Lung (tissue), 12 donors: ENCODE data around the gene CARD11. TPM values are rescaled to one million over a fixed set of nuclear protein-coding genes. Genes with fewer than 3 reads are reported as not detected.
A peak's percentile ranks its signal among the peaks of the same experiment; 100 is the strongest.

ENCODE experiments used
- ATAC-seq: fragments of 200-7000 bp; cut with Tn5 transposase; one replicate; pipeline ENCODE4 v1.9.1; 2020; ENCODE audit warnings: moderate number of reproducible peaks; ENCODE audit not compliant: insufficient read depth, low FRiP score
- DNase-seq, 3 donors: peaks; one replicate each; pipeline ENCODE4 v3.0.0-alpha.2; 2013 to 2017
- H3K27ac ChIP-seq, 2 donors: one replicate each; pipeline ENCODE4 v1.5.1; 2013; ENCODE audit warnings: mild to moderate bottlenecking in 2 of 2, moderate library complexity in 2 of 2, control low read depth in 1 of 2, inconsistent platforms in 1 of 2, low read depth in 1 of 2, low read length in 1 of 2
- H3K27me3 ChIP-seq, 3 donors: one replicate each; pipeline ENCODE4 v1.5.1; 2013; ENCODE audit warnings: low read length in 2 of 3; ENCODE audit not compliant: control insufficient read depth in 3 of 3, insufficient read depth in 3 of 3
- H3K36me3 ChIP-seq, 4 donors: one replicate each; pipeline ENCODE4 v1.5.1; 2013; ENCODE audit warnings: low read length in 4 of 4, mild to moderate bottlenecking in 1 of 4, moderate library complexity in 1 of 4; ENCODE audit not compliant: control insufficient read depth in 4 of 4, insufficient read depth in 4 of 4
- H3K4me1 ChIP-seq, 5 donors: one replicate each; pipeline ENCODE4 v1.5.1; 2013; ENCODE audit warnings: low read length in 5 of 5, mild to moderate bottlenecking in 2 of 5, moderate library complexity in 1 of 5; ENCODE audit not compliant: control insufficient read depth in 5 of 5, insufficient read depth in 5 of 5
- H3K4me3 ChIP-seq: one replicate; pipeline ENCODE4 v1.5.1; 2013; ENCODE audit warnings: mild to moderate bottlenecking, control low read depth, moderate library complexity
- H3K9ac ChIP-seq, 2 donors: one replicate each; pipeline ENCODE4 v1.5.1; 2013; ENCODE audit warnings: low read length in 2 of 2, control low read depth in 1 of 2; ENCODE audit not compliant: insufficient read depth in 1 of 2
- H3K9me3 ChIP-seq, 4 donors: one replicate each; pipeline ENCODE4 v1.5.1; 2013; ENCODE audit warnings: low read length in 3 of 4, mild to moderate bottlenecking in 1 of 4, moderate library complexity in 1 of 4; ENCODE audit not compliant: control insufficient read depth in 4 of 4, insufficient read depth in 3 of 4
- WGBS, 2 donors: extraction: QIAGEN DNeasy Blood & Tissue Kit; methylation state at CpG; one replicate each; pipeline ENCODE4 v1.1.7; 2013; 5-methylcytosine and 5-hydroxymethylcytosine counted together
- polyA plus RNA-seq, 2 donors: library from polyadenylated mRNA; stranded (reverse); fragments of 200-250 nt; gene quantifications; one replicate each; pipeline ENCODE4 v1.2.1, GENCODE V29; 2013
- total RNA-seq, 2 donors: library from RNA; depleted of rRNA in 1 of 2; stranded (reverse); fragments of >200 nt in 1 of 2; gene quantifications; one replicate each; pipeline ENCODE4 v1.2.1, GENCODE V29; 2014 to 2021
- TF ChIP-seq, protein P1 (sequence below): IDR thresholded peaks from 2 replicates; pipeline ENCODE4 v1.5.1; 2012; ENCODE audit warnings: mild to moderate bottlenecking; ENCODE audit errors: control extremely low read depth, extremely low read depth
- donor health status: control.
- donor health status: control.
- donor health status: Bipolar disorder and iron deficiency.
- donor health status: healthy.
- donor health status: DM: yes; HTN: yes; CAD: no.

CARD11 gene
- total and polyA plus RNA-seq, 4 donors: 1.5 to 4.3 (median 3.7) TPM

DNA sequence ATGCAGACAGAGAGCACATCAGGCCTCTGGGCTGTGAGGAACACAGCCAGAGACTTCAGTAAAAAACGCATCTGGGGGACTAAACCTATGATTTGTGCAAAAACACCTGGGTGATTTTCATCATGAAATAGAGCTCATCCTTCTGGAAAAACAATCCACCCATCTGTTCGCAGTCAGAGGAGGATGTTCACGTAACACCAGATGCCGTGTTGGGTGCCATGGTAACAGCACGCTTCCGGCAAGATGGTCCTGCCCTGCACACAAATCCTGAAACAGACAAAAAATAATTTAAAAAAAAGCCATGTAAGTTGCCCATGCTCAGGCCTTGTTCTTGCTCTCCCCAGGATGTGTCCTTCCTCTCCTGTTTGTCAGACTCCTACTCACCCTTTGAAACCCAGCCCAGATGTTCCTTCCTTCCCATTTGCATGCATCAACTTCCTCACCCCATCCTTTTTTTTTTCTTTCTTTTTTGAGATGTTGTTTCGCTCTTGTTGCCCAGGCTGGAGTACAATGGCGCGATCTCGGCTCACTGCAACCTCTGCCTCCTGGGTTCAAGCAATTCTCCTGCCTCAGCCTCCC, 171.3 kb downstream of the CARD11 start:
- DNase-seq: no peak
- H3K9ac ChIP-seq: no peak overlapping the region
- H3K27me3 ChIP-seq: no peaks in the 10 kb centered on the region
- TF ChIP-seq, protein P1, sequence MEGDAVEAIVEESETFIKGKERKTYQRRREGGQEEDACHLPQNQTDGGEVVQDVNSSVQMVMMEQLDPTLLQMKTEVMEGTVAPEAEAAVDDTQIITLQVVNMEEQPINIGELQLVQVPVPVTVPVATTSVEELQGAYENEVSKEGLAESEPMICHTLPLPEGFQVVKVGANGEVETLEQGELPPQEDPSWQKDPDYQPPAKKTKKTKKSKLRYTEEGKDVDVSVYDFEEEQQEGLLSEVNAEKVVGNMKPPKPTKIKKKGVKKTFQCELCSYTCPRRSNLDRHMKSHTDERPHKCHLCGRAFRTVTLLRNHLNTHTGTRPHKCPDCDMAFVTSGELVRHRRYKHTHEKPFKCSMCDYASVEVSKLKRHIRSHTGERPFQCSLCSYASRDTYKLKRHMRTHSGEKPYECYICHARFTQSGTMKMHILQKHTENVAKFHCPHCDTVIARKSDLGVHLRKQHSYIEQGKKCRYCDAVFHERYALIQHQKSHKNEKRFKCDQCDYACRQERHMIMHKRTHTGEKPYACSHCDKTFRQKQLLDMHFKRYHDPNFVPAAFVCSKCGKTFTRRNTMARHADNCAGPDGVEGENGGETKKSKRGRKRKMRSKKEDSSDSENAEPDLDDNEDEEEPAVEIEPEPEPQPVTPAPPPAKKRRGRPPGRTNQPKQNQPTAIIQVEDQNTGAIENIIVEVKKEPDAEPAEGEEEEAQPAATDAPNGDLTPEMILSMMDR: no peak
- H3K4me3 ChIP-seq: no peak overlapping the region
- H3K36me3 ChIP-seq: no peaks in the 10 kb centered on the region
- no peaks in the 10 kb centered on the region for H3K9me3 ChIP-seq
- H3K27ac ChIP-seq: no peak overlapping the region
- peaks cover 0 to 9% (median 0%) of the 10 kb centered on the region in 5 donors for H3K4me1 ChIP-seq
- 93 to 95% methylated on average over 10 of the region's 10 CpGs for WGBS, 2 donors
- ATAC-seq: no peak

DNA sequence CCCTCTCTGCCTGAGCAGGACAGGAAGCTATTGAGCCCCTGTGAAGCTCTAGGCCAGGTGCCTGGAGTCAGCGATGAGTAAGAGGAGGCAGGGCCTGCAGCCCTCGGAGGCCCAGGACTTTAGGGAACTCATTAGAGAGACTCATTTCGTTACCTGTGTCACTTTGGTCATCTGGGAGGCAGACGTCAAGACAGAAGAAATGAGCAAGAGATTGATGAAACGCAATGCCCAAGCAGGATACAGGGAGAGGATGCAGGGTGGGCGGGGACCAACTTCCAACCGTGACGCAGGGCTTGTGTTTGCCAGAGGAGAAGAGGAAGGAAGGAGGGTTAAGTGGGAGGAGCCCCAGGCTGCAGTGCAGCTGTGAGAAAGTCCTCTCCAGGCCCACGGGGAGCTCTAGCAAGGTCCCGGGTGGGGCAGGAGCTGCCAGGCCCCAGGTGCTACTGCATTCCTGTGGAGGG, 173.2 kb downstream of the CARD11 start:
- no peak overlapping the region for H3K27ac ChIP-seq

DNA sequence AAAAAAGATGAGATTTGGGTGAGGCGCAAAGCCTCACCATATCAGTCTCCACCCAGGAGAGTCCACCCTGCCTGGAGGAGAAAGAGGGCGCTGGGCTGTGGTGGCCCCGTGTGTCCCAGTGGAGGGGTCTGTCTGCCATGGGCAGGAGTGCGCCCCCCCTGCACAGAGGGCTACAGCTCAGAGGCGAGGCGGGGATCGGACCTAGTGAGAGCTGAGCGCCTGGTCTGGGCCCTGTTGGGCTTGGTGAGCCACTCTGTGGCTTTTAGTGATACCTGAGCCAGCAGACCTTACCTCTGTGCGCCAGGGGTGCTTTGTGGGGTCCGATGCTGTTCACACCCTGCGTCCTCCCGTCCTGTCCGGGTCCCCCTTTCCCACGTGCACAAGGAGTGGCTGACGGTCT, 173.7 kb downstream of the CARD11 start:
- Histone ChIP-seq H3K4me1 (peaks cover 0 to 9% (median 0%) of the 10 kb centered on the region in 5 donors), H3K27me3 (no peaks in the 10 kb centered on the region), H3K27ac (no peak overlapping the region), H3K4me3 (no peak overlapping the region), H3K9me3 (no peaks in the 10 kb centered on the region), H3K9ac (no peak overlapping the region), H3K36me3 (no peaks in the 10 kb centered on the region)
- TF ChIP-seq, protein P1: no peak
- ATAC-seq (no peak), DNase-seq (no peak)
- 81 to 82% methylated on average over 15 of the region's 15 CpGs for WGBS, 2 donors

More for the DNA sequence above, 173.2 kb downstream of the CARD11 start:
- Histone ChIP-seq H3K4me3 (no peak overlapping the region), H3K9ac (no peak overlapping the region), H3K36me3 (no peaks in the 10 kb centered on the region), H3K27me3 (no peaks in the 10 kb centered on the region), H3K4me1 (peaks cover 0 to 9% (median 0%) of the 10 kb centered on the region in 5 donors), H3K9me3 (no peaks in the 10 kb centered on the region)
- TF ChIP-seq, protein P1: no peak
- WGBS, 2 donors: 8 to 12% methylated on average over 10 of the region's 10 CpGs
- DNase-seq (peak; percentile 65 to 71 (median 71)), ATAC-seq (peak; percentile 41)

DNA sequence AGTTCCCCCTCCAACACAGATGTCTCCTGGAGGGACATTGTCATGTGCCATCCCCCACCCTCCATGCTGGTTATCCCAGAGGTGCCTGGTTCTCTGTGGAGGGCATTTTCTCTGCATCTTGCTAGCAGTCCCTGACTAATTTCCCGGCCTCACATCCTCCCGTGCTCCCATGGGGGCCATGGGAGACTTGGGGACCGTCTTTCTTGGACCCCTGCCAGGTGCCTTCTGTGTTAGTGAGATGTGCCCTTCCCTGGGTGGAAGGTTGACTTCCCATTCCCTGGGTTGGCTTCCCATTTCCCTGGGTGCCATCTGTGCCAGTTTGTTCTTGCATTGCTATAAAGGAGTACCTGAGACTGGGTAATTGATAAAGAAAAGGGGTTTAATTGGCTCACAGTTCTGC, 177.1 kb downstream of the CARD11 start:
- no peak overlapping the region for H3K9ac ChIP-seq
- H3K9me3 ChIP-seq: no peaks in the 10 kb centered on the region
- no peak overlapping the region for H3K4me3 ChIP-seq
- H3K4me1 ChIP-seq: peaks cover 0 to 19% (median 11%) of the 10 kb centered on the region in 5 donors
- DNase-seq (no peak), ATAC-seq (no peak)
- no peak overlapping the region for H3K27ac ChIP-seq
- TF ChIP-seq, protein P1: no peak
- H3K27me3 ChIP-seq: no peaks in the 10 kb centered on the region
- H3K36me3 ChIP-seq: no peaks in the 10 kb centered on the region
- 33 to 47% methylated on average over 3 of the region's 3 CpGs for WGBS, 2 donors
